ENCODE measurements around the gene MATN1.
"Not testable (repeated sequence)": the region's sequence is repeated elsewhere in the genome, so short reads cannot be mapped to it uniquely, and the experiment has no call there.

MATN1 gene

GRCh38 chr1:30693822-30694221 lies 29.6 kb downstream of the MATN1 start:
- no peak for DNase-seq

- DNase-seq: no peak
These were observed 30.0 kb downstream of the MATN1 start for GRCh38 chr1:30693366-30693765.

GRCh38 chr1:30692948-30693301 lies 30.5 kb downstream of the MATN1 start:
- DNase-seq: no peak

- no peak for DNase-seq
These were observed 31.0 kb downstream of the MATN1 start for GRCh38 chr1:30692201-30692947.

GRCh38 chr1:30691480-30691879 lies 31.9 kb downstream of the MATN1 start:
- DNase-seq: no peak

- no peak for DNase-seq
These were observed 33.3 kb downstream of the MATN1 start for GRCh38 chr1:30689901-30690645.

GRCh38 chr1:30688920-30689794 lies 34.2 kb downstream of the MATN1 start:
- DNase-seq: no peak

- DNase-seq: not testable (repeated sequence)
These were observed 34.9 kb downstream of the MATN1 start for GRCh38 chr1:30688516-30688915.

GRCh38 chr1:30687886-30688285 lies 35.5 kb downstream of the MATN1 start:
- no peak for DNase-seq

- no peak for DNase-seq
These were observed 37.0 kb downstream of the MATN1 start for GRCh38 chr1:30686236-30686935.

- no peak for DNase-seq
These were observed 37.6 kb downstream of the MATN1 start for GRCh38 chr1:30685796-30686165.

- peak; percentile 33 for DNase-seq
These were observed 38.2 kb downstream of the MATN1 start for GRCh38 chr1:30684881-30685795.

GRCh38 chr1:30684259-30684658 lies 39.1 kb downstream of the MATN1 start:
- no peak for DNase-seq

GRCh38 chr1:30683699-30684098 lies 39.7 kb downstream of the MATN1 start:
- DNase-seq: no peak

- DNase-seq: no peak
These were observed 40.7 kb downstream of the MATN1 start for GRCh38 chr1:30682396-30683275.

GRCh38 chr1:30681782-30682181 lies 41.6 kb downstream of the MATN1 start:
- DNase-seq: no peak

GRCh38 chr1:30680879-30681278 lies 42.5 kb downstream of the MATN1 start:
- DNase-seq: no peak

- DNase-seq: no peak
These were observed 43.0 kb downstream of the MATN1 start for GRCh38 chr1:30680429-30680828.

GRCh38 chr1:30679976-30680305 lies 43.4 kb downstream of the MATN1 start:
- DNase-seq: no peak

GRCh38 chr1:30679201-30679975 lies 44.0 kb downstream of the MATN1 start:
- DNase-seq: no peak
